ENCODE measurements around the gene WFDC6. TPM values are rescaled to one million over a fixed set of nuclear protein-coding genes. Genes with fewer than 3 reads are reported as not detected.

Gene WFDC6
- polyA plus RNA-seq, 1 donor (not counting 4 experiments of a cell fraction or from before 2014, with no cell fraction given) = not detected

GRCh38 chr20:45484676-45485075 is 54.6 kb downstream of the WFDC6 start:
- peaks cover 21% of the 10 kb centered on the region for H3K27me3 ChIP-seq (ENCODE audit: control insufficient read depth, extremely low read depth, insufficient read depth, low read length)
- FAIRE-seq (no peak), DNase-seq (ENCODE audit: low read depth, low spot score) (no peak)
- H3K9me3 ChIP-seq (ENCODE audit: control insufficient read depth, low read depth, low read length) = no peaks in the 10 kb centered on the region
- TF ChIP-seq EZH2 (IDR thresholded peaks at IDR 0.05; ENCODE audit: low read length) (no peak), CTCF (optimal IDR thresholded peaks at IDR 0.05 in 1 of 3, IDR thresholded peaks at IDR 0.05 in 1 of 3, conservative IDR thresholded peaks at IDR 0.05 in 1 of 3; ENCODE audit: extremely low read depth in 1 of 3, insufficient read depth in 2 of 3, low read length in 3 of 3) (no peak)
- dilution Hi-C loops (cut with MboI; ENCODE audit: extremely low pct_ligation_motif_present, low sequenced_read_pairs) = no loop called here
- H2AFZ ChIP-seq (ENCODE audit: control insufficient read depth, low read length) = no peak overlapping the region
- no peaks in the 10 kb centered on the region for H3K9me1 ChIP-seq (ENCODE audit: control insufficient read depth, extremely low read depth, insufficient read depth, low read length)
- no peak overlapping the region for H3K27ac ChIP-seq (ENCODE audit: control insufficient read depth, insufficient read depth, low read length)
- H3K9ac ChIP-seq (ENCODE audit: control insufficient read depth, extremely low read depth, insufficient read depth, low read length) = no peak overlapping the region
- H3K4me3 ChIP-seq (ENCODE audit: control insufficient read depth in 2 of 3, extremely low read depth in 1 of 3, insufficient read depth in 2 of 3, low read depth in 1 of 3, low read length in 3 of 3) = no peak overlapping the region
- H3K79me2 ChIP-seq (ENCODE audit: control insufficient read depth, insufficient read depth, low read length) = no peaks in the 10 kb centered on the region
- H4K20me1 ChIP-seq (ENCODE audit: control insufficient read depth, extremely low read depth, insufficient read depth, low read length) = no peaks in the 10 kb centered on the region
- peaks cover 13% of the 10 kb centered on the region for H3K4me1 ChIP-seq (ENCODE audit: control insufficient read depth, extremely low read depth, insufficient read depth, low read length)
- no peaks in the 10 kb centered on the region for H3K36me3 ChIP-seq (ENCODE audit: control insufficient read depth in 2 of 2, extremely low read depth in 1 of 2, insufficient read depth in 2 of 2, low read length in 2 of 2)
- no peak overlapping the region for H3K4me2 ChIP-seq (ENCODE audit: control insufficient read depth, extremely low read depth, insufficient read depth, low read depth, low read length)

Small RNA genes within 50 kb of the gene (small RNA-seq; reads per million reads assigned to genes)
- gene AL031663.1 (ENCODE audit: insufficient read length in 3 of 3, low read depth in 3 of 3, low replicate concordance in 1 of 3) (0 reads per million in 3 experiments), gene HSPD1P21 (ENCODE audit: insufficient read length in 3 of 3, low read depth in 3 of 3, low replicate concordance in 1 of 3) (0 reads per million in 3 experiments), gene RNA5SP485 (ENCODE audit: insufficient read length in 3 of 3, low read depth in 3 of 3, low replicate concordance in 1 of 3) (0 reads per million in 3 experiments)

Other genes with a start within 250 kb of the WFDC6 start
- not detected in 3 replicates for gene RBPJL, start 232.6 kb downstream of the WFDC6 start, polyA plus RNA-seq
- gene MATN4, start 231.2 kb downstream of the WFDC6 start, polyA plus RNA-seq = 0.08 TPM in 1 of 3 replicates, not detected in the others
- gene SDC4, start 191.1 kb downstream of the WFDC6 start, polyA plus RNA-seq = 114 to 206 TPM (median 140 TPM) in 3 replicates
- 16.8 to 29.8 TPM (median 22.0 TPM) in 3 replicates for gene SYS1, start 176.3 kb downstream of the WFDC6 start, polyA plus RNA-seq
- not detected in 3 replicates for gene TP53TG5, start 161.2 kb downstream of the WFDC6 start, polyA plus RNA-seq
- 33.8 to 42.3 TPM (median 37.4 TPM) in 3 replicates for gene DBNDD2, start 131.2 kb downstream of the WFDC6 start, polyA plus RNA-seq
- gene PIGT, start 123.3 kb downstream of the WFDC6 start, polyA plus RNA-seq = 25.9 to 37.6 TPM (median 26.5 TPM) in 3 replicates
- 0.44 TPM in 1 of 3 replicates, not detected in the others for gene WFDC2, start 69.7 kb downstream of the WFDC6 start, polyA plus RNA-seq
- gene SPINT3, start 23.9 kb downstream of the WFDC6 start, polyA plus RNA-seq = not detected in 3 replicates
- gene EPPIN, start 7.9 kb upstream of the WFDC6 start, polyA plus RNA-seq = not detected in 3 replicates
- gene WFDC8, start 39.8 kb upstream of the WFDC6 start, polyA plus RNA-seq = not detected in 3 replicates
- gene WFDC10A, start 90.3 kb upstream of the WFDC6 start, polyA plus RNA-seq = not detected in 3 replicates
- not detected in 3 replicates for gene WFDC9, start 91.8 kb upstream of the WFDC6 start, polyA plus RNA-seq
- not detected in 3 replicates for gene WFDC11, start 130.8 kb upstream of the WFDC6 start, polyA plus RNA-seq
- not detected in 3 replicates for gene WFDC13, start 162.6 kb upstream of the WFDC6 start, polyA plus RNA-seq
- gene WFDC10B, start 165.5 kb upstream of the WFDC6 start, polyA plus RNA-seq = 0.10 TPM in 1 of 3 replicates, not detected in the others
- not detected in 3 replicates for gene SPINT4, start 182.9 kb upstream of the WFDC6 start, polyA plus RNA-seq

Measured in keratinocyte (primary cell).